Keratinocyte (primary cell): ENCODE measurements around the gene HIGD1B.

ENCODE experiments used
- EZH2 ChIP-seq: IDR thresholded peaks from one replicate; pipeline ENCODE4 v1.6.1; 2012; ENCODE audit warnings: inconsistent platforms, mild to moderate bottlenecking, low read length, moderate library complexity
- TF ChIP-seq, protein P1 (sequence below), 3 experiments: IDR thresholded peaks in 1 of 3; conservative IDR thresholded peaks in 1 of 3; optimal IDR thresholded peaks in 1 of 3; 2 replicates in 2 of 3; 3 replicates in 1 of 3; pipeline versions ENCODE3 to v1.5.1; 2011; ENCODE audit warnings: low read length in 3 of 3, mild to moderate bottlenecking in 3 of 3, moderate library complexity in 2 of 3, control low read depth in 1 of 3, inconsistent platforms in 1 of 3; ENCODE audit not compliant: insufficient read depth in 2 of 3; ENCODE audit errors: extremely low read depth in 1 of 3

DNA sequence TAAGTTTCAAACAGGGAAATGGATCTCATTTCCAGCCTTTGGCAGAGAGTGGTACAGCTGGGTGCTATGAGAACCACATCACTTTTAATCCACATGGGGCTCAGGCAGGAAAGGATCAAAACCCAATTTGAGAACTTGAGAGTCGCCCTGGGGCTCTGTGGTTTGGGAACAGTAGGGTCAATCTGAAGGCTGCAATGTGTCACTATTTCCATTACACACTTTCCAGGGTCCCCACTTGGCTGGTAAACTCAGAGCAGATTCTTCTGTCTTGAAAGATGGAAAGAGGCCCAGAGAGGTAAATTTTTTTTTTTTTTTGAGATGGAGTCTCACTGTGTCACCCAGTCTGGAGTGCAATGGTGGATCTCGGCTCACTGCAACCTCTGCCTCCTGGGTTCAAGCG is 6.7 kb upstream of the HIGD1B start:
- no peak for TF ChIP-seq EZH2
- TF ChIP-seq, protein P1, sequence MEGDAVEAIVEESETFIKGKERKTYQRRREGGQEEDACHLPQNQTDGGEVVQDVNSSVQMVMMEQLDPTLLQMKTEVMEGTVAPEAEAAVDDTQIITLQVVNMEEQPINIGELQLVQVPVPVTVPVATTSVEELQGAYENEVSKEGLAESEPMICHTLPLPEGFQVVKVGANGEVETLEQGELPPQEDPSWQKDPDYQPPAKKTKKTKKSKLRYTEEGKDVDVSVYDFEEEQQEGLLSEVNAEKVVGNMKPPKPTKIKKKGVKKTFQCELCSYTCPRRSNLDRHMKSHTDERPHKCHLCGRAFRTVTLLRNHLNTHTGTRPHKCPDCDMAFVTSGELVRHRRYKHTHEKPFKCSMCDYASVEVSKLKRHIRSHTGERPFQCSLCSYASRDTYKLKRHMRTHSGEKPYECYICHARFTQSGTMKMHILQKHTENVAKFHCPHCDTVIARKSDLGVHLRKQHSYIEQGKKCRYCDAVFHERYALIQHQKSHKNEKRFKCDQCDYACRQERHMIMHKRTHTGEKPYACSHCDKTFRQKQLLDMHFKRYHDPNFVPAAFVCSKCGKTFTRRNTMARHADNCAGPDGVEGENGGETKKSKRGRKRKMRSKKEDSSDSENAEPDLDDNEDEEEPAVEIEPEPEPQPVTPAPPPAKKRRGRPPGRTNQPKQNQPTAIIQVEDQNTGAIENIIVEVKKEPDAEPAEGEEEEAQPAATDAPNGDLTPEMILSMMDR (optimal IDR thresholded peaks at IDR 0.05 in 1 of 3, IDR thresholded peaks at IDR 0.05 in 1 of 3, conservative IDR thresholded peaks at IDR 0.05 in 1 of 3; ENCODE audit: extremely low read depth in 1 of 3, insufficient read depth in 2 of 3, low read length in 3 of 3) = no peak
